ENCODE measurements around the gene PPP1R11. TPM values are rescaled to one million over a fixed set of nuclear protein-coding genes. Genes with fewer than 3 reads are reported as not detected.

The PPP1R11 gene
- polyA plus RNA-seq, 1 donor (not counting 4 experiments of a cell fraction or from before 2014, with no cell fraction given), result 58.0 TPM

DNA sequence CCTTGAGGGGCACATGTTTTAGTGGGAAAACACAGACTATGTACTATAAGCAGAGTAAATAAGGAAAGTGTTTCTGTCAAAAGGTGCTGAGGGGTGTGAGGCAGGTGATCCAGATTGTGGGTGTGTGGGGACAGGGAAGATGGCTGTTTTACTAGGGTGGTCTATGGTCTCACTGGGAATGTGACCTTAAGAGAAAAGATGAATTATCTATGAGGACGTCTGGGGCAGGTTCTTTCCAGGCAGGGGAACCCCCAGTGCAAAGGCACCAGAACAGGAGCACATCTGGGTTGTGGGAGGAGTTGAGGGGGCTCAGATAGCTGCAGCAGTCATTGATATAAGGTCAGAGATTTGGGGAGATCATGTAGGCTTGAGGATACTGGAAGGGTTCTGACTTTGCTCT lies 24.1 kb upstream of the PPP1R11 start:
- H3K27me3 ChIP-seq (ENCODE audit: control insufficient read depth, extremely low read depth, insufficient read depth, low read length), result no peaks in the 10 kb centered on the region
- no peaks in the 10 kb centered on the region for H4K20me1 ChIP-seq (ENCODE audit: control insufficient read depth, extremely low read depth, insufficient read depth, low read length)
- H3K79me2 ChIP-seq (ENCODE audit: control insufficient read depth, insufficient read depth, low read length), result no peaks in the 10 kb centered on the region
- dilution Hi-C loops (cut with MboI; ENCODE audit: extremely low pct_ligation_motif_present, low sequenced_read_pairs), result no loop called here
- no peaks in the 10 kb centered on the region for H3K9me3 ChIP-seq (ENCODE audit: control insufficient read depth, low read depth, low read length)
- peaks cover 7% of the 10 kb centered on the region for H3K4me1 ChIP-seq (ENCODE audit: control insufficient read depth, extremely low read depth, insufficient read depth, low read length)
- no peaks in the 10 kb centered on the region for H3K9me1 ChIP-seq (ENCODE audit: control insufficient read depth, extremely low read depth, insufficient read depth, low read length)
- H3K36me3 ChIP-seq (ENCODE audit: control insufficient read depth in 2 of 2, extremely low read depth in 1 of 2, insufficient read depth in 2 of 2, low read length in 2 of 2), result peaks cover 0 to 3% of the 10 kb centered on the region in 2 experiments
- no peak for TF ChIP-seq CTCF (optimal IDR thresholded peaks at IDR 0.05 in 1 of 3, IDR thresholded peaks at IDR 0.05 in 1 of 3, conservative IDR thresholded peaks at IDR 0.05 in 1 of 3; ENCODE audit: extremely low read depth in 1 of 3, insufficient read depth in 2 of 3, low read length in 3 of 3)
- no peak for TF ChIP-seq EZH2 (IDR thresholded peaks at IDR 0.05; ENCODE audit: low read length)
- FAIRE-seq, result no peak
- H2AFZ ChIP-seq (ENCODE audit: control insufficient read depth, low read length), result no peak overlapping the region
- no peak for DNase-seq (ENCODE audit: low read depth, low spot score)
- no peak overlapping the region for H3K9ac ChIP-seq (ENCODE audit: control insufficient read depth, extremely low read depth, insufficient read depth, low read length)
- no peak overlapping the region for H3K27ac ChIP-seq (ENCODE audit: control insufficient read depth, insufficient read depth, low read length)
- H3K4me2 ChIP-seq (ENCODE audit: control insufficient read depth, extremely low read depth, insufficient read depth, low read depth, low read length), result no peak overlapping the region
- H3K4me3 ChIP-seq (ENCODE audit: control insufficient read depth in 2 of 3, extremely low read depth in 1 of 3, insufficient read depth in 2 of 3, low read depth in 1 of 3, low read length in 3 of 3), result no peak overlapping the region

GRCh38 chr6:30043744-30044143 lies 23.3 kb upstream of the PPP1R11 start:
- no peak overlapping the region for H3K9ac ChIP-seq (ENCODE audit: control insufficient read depth, extremely low read depth, insufficient read depth, low read length)
- no peaks in the 10 kb centered on the region for H3K79me2 ChIP-seq (ENCODE audit: control insufficient read depth, insufficient read depth, low read length)
- DNase-seq (ENCODE audit: low read depth, low spot score), result no peak
- H3K4me3 ChIP-seq (ENCODE audit: control insufficient read depth in 2 of 3, extremely low read depth in 1 of 3, insufficient read depth in 2 of 3, low read depth in 1 of 3, low read length in 3 of 3), result no peak overlapping the region
- no peak for FAIRE-seq
- no peaks in the 10 kb centered on the region for H3K9me3 ChIP-seq (ENCODE audit: control insufficient read depth, low read depth, low read length)
- H3K4me1 ChIP-seq (ENCODE audit: control insufficient read depth, extremely low read depth, insufficient read depth, low read length), result peaks cover 7% of the 10 kb centered on the region
- TF ChIP-seq EZH2 (IDR thresholded peaks at IDR 0.05; ENCODE audit: low read length) (no peak), CTCF (optimal IDR thresholded peaks at IDR 0.05 in 1 of 3, IDR thresholded peaks at IDR 0.05 in 1 of 3, conservative IDR thresholded peaks at IDR 0.05 in 1 of 3; ENCODE audit: extremely low read depth in 1 of 3, insufficient read depth in 2 of 3, low read length in 3 of 3) (no peak)
- dilution Hi-C loops (cut with MboI; ENCODE audit: extremely low pct_ligation_motif_present, low sequenced_read_pairs), result no loop called here
- H3K27me3 ChIP-seq (ENCODE audit: control insufficient read depth, extremely low read depth, insufficient read depth, low read length), result no peaks in the 10 kb centered on the region
- no peak overlapping the region for H2AFZ ChIP-seq (ENCODE audit: control insufficient read depth, low read length)
- H3K27ac ChIP-seq (ENCODE audit: control insufficient read depth, insufficient read depth, low read length), result no peak overlapping the region
- H4K20me1 ChIP-seq (ENCODE audit: control insufficient read depth, extremely low read depth, insufficient read depth, low read length), result no peaks in the 10 kb centered on the region
- H3K36me3 ChIP-seq (ENCODE audit: control insufficient read depth in 2 of 2, extremely low read depth in 1 of 2, insufficient read depth in 2 of 2, low read length in 2 of 2), result peaks cover 0 to 3% of the 10 kb centered on the region in 2 experiments
- H3K4me2 ChIP-seq (ENCODE audit: control insufficient read depth, extremely low read depth, insufficient read depth, low read depth, low read length), result no peak overlapping the region
- no peaks in the 10 kb centered on the region for H3K9me1 ChIP-seq (ENCODE audit: control insufficient read depth, extremely low read depth, insufficient read depth, low read length)
